Measurements from ENCODE around the gene KLHL18.
"Not testable (repeated sequence)": the region's sequence is repeated elsewhere in the genome, so short reads cannot be mapped to it uniquely, and the experiment has no call there.

KLHL18 gene

GRCh38 chr3:47273564-47273963 is 9.2 kb upstream of the KLHL18 start:
- DNase-seq (ENCODE audit: low read depth in 2 of 2) = no peak

- DNase-seq (ENCODE audit: low read depth in 2 of 2) = no peak
These were observed 8.1 kb upstream of the KLHL18 start for GRCh38 chr3:47274652-47275051.

- DNase-seq (ENCODE audit: low read depth in 2 of 2) = no peak
These were observed 6.2 kb upstream of the KLHL18 start for GRCh38 chr3:47276558-47276957.

- DNase-seq (ENCODE audit: low read depth in 2 of 2) = no peak
These were observed 2.2 kb upstream of the KLHL18 start for GRCh38 chr3:47280519-47280918.

GRCh38 chr3:47283193-47283537 is 421 bp downstream of the KLHL18 start:
- no peak for DNase-seq (ENCODE audit: low read depth in 2 of 2)

- DNase-seq (ENCODE audit: low read depth in 2 of 2) = no peak
These were observed 1.0 kb downstream of the KLHL18 start for GRCh38 chr3:47283591-47284364.

GRCh38 chr3:47288966-47289910 is 6.5 kb downstream of the KLHL18 start:
- DNase-seq (ENCODE audit: low read depth in 2 of 2) = no peak

- DNase-seq (ENCODE audit: low read depth in 2 of 2) = no peak
These were observed 8.5 kb downstream of the KLHL18 start for GRCh38 chr3:47291158-47291753.

GRCh38 chr3:47291754-47292420 is 9.1 kb downstream of the KLHL18 start:
- not testable (repeated sequence) for DNase-seq (ENCODE audit: low read depth in 2 of 2)

- no peak for DNase-seq (ENCODE audit: low read depth in 2 of 2)
These were observed 11.1 kb downstream of the KLHL18 start for GRCh38 chr3:47293822-47294221.

- no peak for DNase-seq (ENCODE audit: low read depth in 2 of 2)
These were observed 11.6 kb downstream of the KLHL18 start for GRCh38 chr3:47294392-47294791.

GRCh38 chr3:47295322-47295721 is 12.6 kb downstream of the KLHL18 start:
- no peak for DNase-seq (ENCODE audit: low read depth in 2 of 2)

GRCh38 chr3:47295976-47296375 is 13.2 kb downstream of the KLHL18 start:
- no peak for DNase-seq (ENCODE audit: low read depth in 2 of 2)

- no peak for DNase-seq (ENCODE audit: low read depth in 2 of 2)
These were observed 14.0 kb downstream of the KLHL18 start for GRCh38 chr3:47296562-47297302.

- DNase-seq (ENCODE audit: low read depth in 2 of 2) = no peak
These were observed 15.7 kb downstream of the KLHL18 start for GRCh38 chr3:47298439-47298838.

- DNase-seq (ENCODE audit: low read depth in 2 of 2) = no peak
These were observed 16.9 kb downstream of the KLHL18 start for GRCh38 chr3:47299381-47300318.

- no peak for DNase-seq (ENCODE audit: low read depth in 2 of 2)
These were observed 18.7 kb downstream of the KLHL18 start for GRCh38 chr3:47301456-47301855.

- no peak for DNase-seq (ENCODE audit: low read depth in 2 of 2)
These were observed 23.3 kb downstream of the KLHL18 start for GRCh38 chr3:47306022-47306421.

- DNase-seq (ENCODE audit: low read depth in 2 of 2) = not testable (repeated sequence)
These were observed 26.5 kb downstream of the KLHL18 start for GRCh38 chr3:47309231-47309630.

- no peak for DNase-seq (ENCODE audit: low read depth in 2 of 2)
These were observed 27.6 kb downstream of the KLHL18 start for GRCh38 chr3:47310391-47310790.

All from stimulated activated CD8-positive, alpha-beta memory T cell treated with anti-CD3 and anti-CD28 coated beads, Interleukin-7, amount 100 ng/mL, for 1 hour (primary cell).